ENCODE data around the gene TMCO6.
A peak's percentile ranks its signal among the peaks of the same experiment; 100 is the strongest.
"Not testable (repeated sequence)": the region's sequence is repeated elsewhere in the genome, so short reads cannot be mapped to it uniquely, and the experiment has no call there.

The TMCO6 gene

GRCh38 chr5:140631831-140632365 lies 7.4 kb upstream of the TMCO6 start:
- Histone ChIP-seq H3K27me3 (ENCODE audit: control insufficient read depth, insufficient read depth, low read length) (peaks cover 41% of the 10 kb centered on the region), H3K9ac (ENCODE audit: low read depth, low read length) (peak overlapping the region; percentile 54), H3K9me3 (ENCODE audit: control insufficient read depth, insufficient read depth, low read length) (peaks cover 4% of the 10 kb centered on the region), H3K4me3 (ENCODE audit: low read depth, low read length) (peak overlapping the region; percentile 66), H3K4me1 (ENCODE audit: control insufficient read depth, insufficient read depth, low read length) (no peaks in the 10 kb centered on the region), H3K36me3 (ENCODE audit: control insufficient read depth, insufficient read depth, low read length) (no peaks in the 10 kb centered on the region)

DNA sequence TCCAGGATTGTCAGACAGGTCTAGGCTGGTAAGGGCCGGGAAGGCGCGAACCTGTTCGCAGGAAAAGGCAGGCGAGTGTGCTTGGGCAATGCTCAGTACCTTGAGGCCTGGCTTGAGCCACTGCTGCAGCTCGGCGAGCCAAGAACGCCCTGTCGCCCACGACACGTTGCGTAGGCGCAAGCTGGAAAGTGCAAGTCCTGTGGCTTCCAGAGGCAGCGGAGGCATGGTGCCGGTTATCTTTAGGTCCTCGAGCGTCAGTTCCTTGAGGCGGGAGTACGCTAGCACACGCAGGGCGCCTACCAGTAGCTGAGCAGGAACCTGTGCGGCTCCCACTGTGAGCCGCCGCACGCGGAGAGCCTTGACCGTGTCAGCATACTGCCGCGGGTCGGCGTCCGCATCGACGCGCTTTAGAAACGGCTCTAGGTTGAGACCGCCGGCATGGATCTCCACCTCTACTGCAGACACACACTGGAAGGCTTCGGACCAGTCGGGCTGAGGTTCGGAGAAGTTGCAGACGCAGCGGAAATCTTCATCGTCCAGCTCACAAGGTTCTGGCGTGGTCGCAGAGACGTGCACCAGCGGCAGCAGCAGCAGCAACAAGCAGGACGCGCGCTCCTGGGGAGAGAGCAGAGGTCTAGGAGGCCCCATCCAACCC lies 6.8 kb upstream of the TMCO6 start:
- peaks cover 41% of the 10 kb centered on the region for H3K27me3 ChIP-seq (ENCODE audit: control insufficient read depth, insufficient read depth, low read length)
- no peaks in the 10 kb centered on the region for H3K36me3 ChIP-seq (ENCODE audit: control insufficient read depth, insufficient read depth, low read length)
- peak overlapping the region; percentile 54 for H3K9ac ChIP-seq (ENCODE audit: low read depth, low read length)
- no peaks in the 10 kb centered on the region for H3K4me1 ChIP-seq (ENCODE audit: control insufficient read depth, insufficient read depth, low read length)
- peak overlapping the region; percentile 66 for H3K4me3 ChIP-seq (ENCODE audit: low read depth, low read length)
- H3K9me3 ChIP-seq (ENCODE audit: control insufficient read depth, insufficient read depth, low read length), result peaks cover 4% of the 10 kb centered on the region

GRCh38 chr5:140633021-140633471 lies 6.2 kb upstream of the TMCO6 start, which contains the start of gene CD14:
Gene CD14, minus strand, starts transcription at chr5:140633175. Its CDS starts 104 bp downstream, at chr5:140633071.
- H3K4me3 ChIP-seq (ENCODE audit: low read depth, low read length), result peak within 1 kb of the TSS; percentile 66
- peak within 1 kb of the TSS; percentile 54 for H3K9ac ChIP-seq (ENCODE audit: low read depth, low read length)
- H3K9me3 ChIP-seq (ENCODE audit: control insufficient read depth, insufficient read depth, low read length), result peaks cover 2% of the 10 kb centered on the region
- no peaks in the 10 kb centered on the region for H3K4me1 ChIP-seq (ENCODE audit: control insufficient read depth, insufficient read depth, low read length)
- peaks cover 41% of the 10 kb centered on the region for H3K27me3 ChIP-seq (ENCODE audit: control insufficient read depth, insufficient read depth, low read length)
- H3K36me3 ChIP-seq (ENCODE audit: control insufficient read depth, insufficient read depth, low read length), result no peaks in the 10 kb centered on the region

DNA sequence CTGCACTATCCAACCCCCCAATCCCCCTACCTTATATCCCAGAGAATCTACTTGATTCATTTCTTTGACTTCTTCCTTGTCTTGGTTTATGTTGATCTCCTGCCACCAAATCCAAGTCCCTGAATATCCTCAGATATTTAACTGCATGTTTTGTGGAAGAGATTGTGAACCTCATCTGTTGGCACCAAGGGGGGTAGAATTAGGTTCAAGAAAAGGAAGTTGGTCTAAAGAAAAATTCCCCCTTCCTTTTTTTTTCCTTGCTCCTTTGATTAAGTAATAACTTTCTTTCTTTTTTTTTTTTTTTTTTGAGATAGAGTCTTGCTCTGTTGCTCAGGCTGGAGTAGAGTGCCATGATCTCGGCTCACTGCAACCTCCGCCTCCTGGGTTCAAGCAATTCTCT lies 5.8 kb upstream of the TMCO6 start:
- no peaks in the 10 kb centered on the region for H3K4me1 ChIP-seq (ENCODE audit: control insufficient read depth, insufficient read depth, low read length)

GRCh38 chr5:140634103-140634502 lies 5.1 kb upstream of the TMCO6 start:
- Histone ChIP-seq H3K4me3 (ENCODE audit: low read depth, low read length) (no peak overlapping the region), H3K27me3 (ENCODE audit: control insufficient read depth, insufficient read depth, low read length) (peaks cover 41% of the 10 kb centered on the region), H3K9me3 (ENCODE audit: control insufficient read depth, insufficient read depth, low read length) (no peaks in the 10 kb centered on the region), H3K9ac (ENCODE audit: low read depth, low read length) (no peak overlapping the region), H3K36me3 (ENCODE audit: control insufficient read depth, insufficient read depth, low read length) (no peaks in the 10 kb centered on the region), H3K4me1 (ENCODE audit: control insufficient read depth, insufficient read depth, low read length) (peaks cover 4% of the 10 kb centered on the region)

More for the DNA sequence above, 5.8 kb upstream of the TMCO6 start:
- Histone ChIP-seq H3K36me3 (ENCODE audit: control insufficient read depth, insufficient read depth, low read length) (no peaks in the 10 kb centered on the region), H3K4me3 (ENCODE audit: low read depth, low read length) (no peak overlapping the region), H3K9me3 (ENCODE audit: control insufficient read depth, insufficient read depth, low read length) (no peaks in the 10 kb centered on the region), H3K9ac (ENCODE audit: low read depth, low read length) (no peak overlapping the region), H3K27me3 (ENCODE audit: control insufficient read depth, insufficient read depth, low read length) (peaks cover 41% of the 10 kb centered on the region)

- Histone ChIP-seq H3K9ac (ENCODE audit: low read depth, low read length) (no peak overlapping the region), H3K4me3 (ENCODE audit: low read depth, low read length) (no peak overlapping the region), H3K27me3 (ENCODE audit: control insufficient read depth, insufficient read depth, low read length) (peaks cover 36% of the 10 kb centered on the region), H3K36me3 (ENCODE audit: control insufficient read depth, insufficient read depth, low read length) (no peaks in the 10 kb centered on the region), H3K4me1 (ENCODE audit: control insufficient read depth, insufficient read depth, low read length) (peaks cover 4% of the 10 kb centered on the region), H3K9me3 (ENCODE audit: control insufficient read depth, insufficient read depth, low read length) (no peaks in the 10 kb centered on the region)
These were observed 3.7 kb upstream of the TMCO6 start for GRCh38 chr5:140635291-140636257.

DNA sequence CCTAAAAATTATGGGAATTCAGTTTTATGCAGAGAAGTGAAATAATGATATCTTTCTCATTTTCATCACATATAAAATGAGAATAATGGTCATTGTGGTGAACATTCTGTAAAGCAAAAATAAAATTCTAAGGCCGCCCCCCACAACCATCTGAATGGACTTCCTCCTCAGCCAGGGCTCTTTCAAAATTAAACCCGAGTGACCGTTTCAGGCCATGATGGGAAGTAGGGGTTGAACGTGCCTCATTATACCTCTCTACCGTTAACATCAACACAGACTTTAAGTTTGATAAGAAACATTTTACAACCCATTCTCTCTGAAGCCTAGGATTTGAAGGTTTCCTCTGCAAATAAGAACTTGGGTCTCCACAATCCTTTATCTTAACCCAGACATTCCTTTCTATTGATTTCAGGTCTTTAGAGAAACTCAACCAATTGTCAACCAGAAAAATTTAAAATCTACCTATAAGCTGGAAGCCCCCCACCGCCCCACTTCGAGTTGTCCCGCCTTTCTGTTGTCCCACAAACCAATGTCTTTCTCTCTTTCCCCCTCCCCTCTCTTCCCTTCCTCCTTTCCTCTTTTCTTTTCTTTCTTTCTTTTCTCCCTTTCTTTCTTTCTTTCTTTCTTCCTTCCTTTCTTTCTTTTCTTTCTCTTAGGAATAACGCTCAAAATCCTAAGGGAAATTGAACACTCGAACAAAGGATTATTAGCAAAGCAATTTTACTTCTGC lies 1.7 kb upstream of the TMCO6 start:
- peaks cover 17% of the 10 kb centered on the region for H3K27me3 ChIP-seq (ENCODE audit: control insufficient read depth, insufficient read depth, low read length)
- H3K4me3 ChIP-seq (ENCODE audit: low read depth, low read length), result no peak overlapping the region
- no peaks in the 10 kb centered on the region for H3K9me3 ChIP-seq (ENCODE audit: control insufficient read depth, insufficient read depth, low read length)
- peaks cover 10% of the 10 kb centered on the region for H3K36me3 ChIP-seq (ENCODE audit: control insufficient read depth, insufficient read depth, low read length)
- H3K9ac ChIP-seq (ENCODE audit: low read depth, low read length), result no peak overlapping the region
- H3K4me1 ChIP-seq (ENCODE audit: control insufficient read depth, insufficient read depth, low read length), result peaks cover 4% of the 10 kb centered on the region

DNA sequence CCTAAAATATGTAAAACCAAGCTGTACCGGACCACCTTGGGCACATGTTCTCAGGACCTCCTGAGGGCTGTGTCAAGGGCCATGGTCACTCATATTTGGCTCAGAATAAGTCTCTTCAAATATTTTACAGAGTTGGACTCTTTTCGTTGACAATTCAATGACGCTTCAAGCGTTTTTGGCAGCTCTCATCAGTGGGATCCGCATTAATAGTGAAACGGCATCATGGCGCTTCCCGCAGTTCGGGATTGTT lies 428 bp upstream of the TMCO6 start:
- not testable (repeated sequence) for H3K4me1 ChIP-seq (ENCODE audit: control insufficient read depth, insufficient read depth, low read length); H3K27me3 ChIP-seq (ENCODE audit: control insufficient read depth, insufficient read depth, low read length); H3K9ac ChIP-seq (ENCODE audit: low read depth, low read length); H3K9me3 ChIP-seq (ENCODE audit: control insufficient read depth, insufficient read depth, low read length)
- Histone ChIP-seq H3K4me3 (ENCODE audit: low read depth, low read length) (peak overlapping the region; percentile 89), H3K36me3 (ENCODE audit: control insufficient read depth, insufficient read depth, low read length) (peaks cover 20% of the 10 kb centered on the region)

DNA sequence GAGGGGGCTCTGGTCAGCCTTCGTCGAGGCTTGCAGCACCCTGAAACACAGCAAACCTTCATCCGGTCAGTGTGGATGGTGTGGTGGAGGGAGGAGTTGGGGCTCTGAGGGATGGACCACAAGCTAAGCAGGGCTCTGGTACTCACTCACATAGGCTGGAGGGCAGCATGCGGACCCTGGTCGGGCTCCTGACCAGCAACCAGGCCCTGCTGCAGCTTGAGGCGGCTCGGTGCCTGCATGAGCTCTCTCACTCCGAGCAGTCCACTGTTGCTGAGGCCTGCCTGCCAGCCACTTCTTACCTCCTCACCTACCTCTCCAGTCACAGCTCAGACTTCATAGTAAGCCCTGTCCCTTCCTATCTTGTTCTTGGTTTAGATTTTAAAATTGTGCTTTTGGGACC lies 2.5 kb downstream of the TMCO6 start:
- H3K27me3 ChIP-seq (ENCODE audit: control insufficient read depth, insufficient read depth, low read length), result no peaks in the 10 kb centered on the region
- peaks cover 37% of the 10 kb centered on the region for H3K36me3 ChIP-seq (ENCODE audit: control insufficient read depth, insufficient read depth, low read length)
- no peak overlapping the region for H3K9ac ChIP-seq (ENCODE audit: low read depth, low read length)
- H3K9me3 ChIP-seq (ENCODE audit: control insufficient read depth, insufficient read depth, low read length), result no peaks in the 10 kb centered on the region
- peaks cover 4% of the 10 kb centered on the region for H3K4me1 ChIP-seq (ENCODE audit: control insufficient read depth, insufficient read depth, low read length)
- no peak overlapping the region for H3K4me3 ChIP-seq (ENCODE audit: low read depth, low read length)

- H3K4me3 ChIP-seq (ENCODE audit: low read depth, low read length), result no peak overlapping the region
- peaks cover 4% of the 10 kb centered on the region for H3K4me1 ChIP-seq (ENCODE audit: control insufficient read depth, insufficient read depth, low read length)
- peaks cover 37% of the 10 kb centered on the region for H3K36me3 ChIP-seq (ENCODE audit: control insufficient read depth, insufficient read depth, low read length)
- H3K9ac ChIP-seq (ENCODE audit: low read depth, low read length), result no peak overlapping the region
- no peaks in the 10 kb centered on the region for H3K27me3 ChIP-seq (ENCODE audit: control insufficient read depth, insufficient read depth, low read length)
- no peaks in the 10 kb centered on the region for H3K9me3 ChIP-seq (ENCODE audit: control insufficient read depth, insufficient read depth, low read length)
These were observed 3.5 kb downstream of the TMCO6 start for GRCh38 chr5:140642718-140643117.

- no peaks in the 10 kb centered on the region for H3K27me3 ChIP-seq (ENCODE audit: control insufficient read depth, insufficient read depth, low read length)
- peak overlapping the region; percentile 83 for H3K9ac ChIP-seq (ENCODE audit: low read depth, low read length)
- H3K4me1 ChIP-seq (ENCODE audit: control insufficient read depth, insufficient read depth, low read length), result no peaks in the 10 kb centered on the region
- peaks cover 39% of the 10 kb centered on the region for H3K36me3 ChIP-seq (ENCODE audit: control insufficient read depth, insufficient read depth, low read length)
- H3K4me3 ChIP-seq (ENCODE audit: low read depth, low read length), result peak overlapping the region; percentile 99
- no peaks in the 10 kb centered on the region for H3K9me3 ChIP-seq (ENCODE audit: control insufficient read depth, insufficient read depth, low read length)
These were observed 7.8 kb downstream of the TMCO6 start for GRCh38 chr5:140647042-140647419.

Measured in iPS-15b (cell line).